ENCODE measurements around the gene SPOCD1.
A peak's percentile ranks its signal among the peaks of the same experiment; 100 is the strongest.

SPOCD1 gene

DNA sequence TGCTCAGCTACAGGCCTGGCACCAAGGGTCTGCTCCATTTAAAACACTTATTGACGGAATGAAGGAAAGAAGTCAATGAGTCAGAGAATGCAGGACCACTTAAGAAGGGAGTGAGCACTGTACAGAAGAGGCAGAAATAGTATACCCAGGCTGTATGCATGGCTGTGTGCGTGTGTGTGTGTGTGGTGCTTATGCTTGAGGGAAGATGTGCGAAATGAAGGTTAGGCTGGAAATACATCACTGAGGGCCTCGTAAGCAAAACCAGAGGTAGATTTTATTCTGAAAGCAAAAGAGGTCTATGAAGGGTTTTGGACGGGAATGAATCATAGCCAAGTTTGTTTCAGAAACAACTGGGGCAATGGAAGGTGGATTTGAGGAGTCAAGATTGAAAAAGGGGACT is 42.0 kb downstream of the SPOCD1 start:
- CTCF ChIA-PET = interaction anchor here (1.7 to 2.6 kb wide), 2 partner anchors 9 to 11 kb away, joined by 4 to 10 read pairs; partner anchors contain the start of gene ADGRB2
- TF ChIP-seq, protein P1, sequence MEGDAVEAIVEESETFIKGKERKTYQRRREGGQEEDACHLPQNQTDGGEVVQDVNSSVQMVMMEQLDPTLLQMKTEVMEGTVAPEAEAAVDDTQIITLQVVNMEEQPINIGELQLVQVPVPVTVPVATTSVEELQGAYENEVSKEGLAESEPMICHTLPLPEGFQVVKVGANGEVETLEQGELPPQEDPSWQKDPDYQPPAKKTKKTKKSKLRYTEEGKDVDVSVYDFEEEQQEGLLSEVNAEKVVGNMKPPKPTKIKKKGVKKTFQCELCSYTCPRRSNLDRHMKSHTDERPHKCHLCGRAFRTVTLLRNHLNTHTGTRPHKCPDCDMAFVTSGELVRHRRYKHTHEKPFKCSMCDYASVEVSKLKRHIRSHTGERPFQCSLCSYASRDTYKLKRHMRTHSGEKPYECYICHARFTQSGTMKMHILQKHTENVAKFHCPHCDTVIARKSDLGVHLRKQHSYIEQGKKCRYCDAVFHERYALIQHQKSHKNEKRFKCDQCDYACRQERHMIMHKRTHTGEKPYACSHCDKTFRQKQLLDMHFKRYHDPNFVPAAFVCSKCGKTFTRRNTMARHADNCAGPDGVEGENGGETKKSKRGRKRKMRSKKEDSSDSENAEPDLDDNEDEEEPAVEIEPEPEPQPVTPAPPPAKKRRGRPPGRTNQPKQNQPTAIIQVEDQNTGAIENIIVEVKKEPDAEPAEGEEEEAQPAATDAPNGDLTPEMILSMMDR (IDR thresholded peaks at IDR 0.05; ENCODE audit: insufficient read depth, low read length, missing control alignments) = no peak
- POLR2A ChIA-PET = no interaction called here

DNA sequence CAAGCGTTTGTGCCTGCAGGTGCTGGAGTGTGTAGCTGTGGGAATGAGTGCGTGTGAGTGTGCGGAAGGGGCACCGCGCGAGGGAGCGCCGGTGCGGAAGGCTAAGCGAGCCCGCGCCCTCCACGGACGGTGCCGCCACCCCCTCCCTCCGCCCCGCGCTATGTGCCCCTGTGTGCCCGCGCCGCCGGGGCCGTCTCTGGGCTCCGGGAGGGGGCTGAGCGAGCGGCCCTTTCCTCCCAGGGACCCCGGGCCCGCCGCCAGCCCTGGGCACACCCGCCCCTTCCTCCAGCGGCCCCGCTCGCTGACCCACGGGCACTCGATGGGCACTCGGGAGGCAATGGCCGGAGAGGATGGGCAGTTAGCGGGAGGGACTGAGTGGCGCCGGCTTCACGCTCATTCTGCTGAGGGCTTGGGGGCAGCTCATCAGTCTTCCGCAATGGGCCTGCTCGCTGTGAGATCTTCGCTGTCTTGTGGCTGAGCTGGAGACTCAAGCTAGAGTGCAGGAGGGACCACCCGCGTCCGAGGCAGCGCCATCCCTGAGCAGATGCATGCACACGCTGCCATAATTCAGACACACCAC is 43.1 kb downstream of the SPOCD1 start:
- DNase-seq (ENCODE audit: low read depth, low spot score) = no peak
- ChIA-PET POLR2A (no interaction called here), CTCF (no interaction called here)
- TF ChIP-seq, protein P1 (IDR thresholded peaks at IDR 0.05; ENCODE audit: insufficient read depth, low read length, missing control alignments) = no peak
- peak overlapping the region; percentile 24 for H3K4me3 ChIP-seq (ENCODE audit: low read depth, low read length)

More for the DNA sequence above, 42.0 kb downstream of the SPOCD1 start:
- H3K4me3 ChIP-seq (ENCODE audit: low read depth, low read length) = no peak overlapping the region
- DNase-seq (ENCODE audit: low read depth, low spot score) = no peak

DNA sequence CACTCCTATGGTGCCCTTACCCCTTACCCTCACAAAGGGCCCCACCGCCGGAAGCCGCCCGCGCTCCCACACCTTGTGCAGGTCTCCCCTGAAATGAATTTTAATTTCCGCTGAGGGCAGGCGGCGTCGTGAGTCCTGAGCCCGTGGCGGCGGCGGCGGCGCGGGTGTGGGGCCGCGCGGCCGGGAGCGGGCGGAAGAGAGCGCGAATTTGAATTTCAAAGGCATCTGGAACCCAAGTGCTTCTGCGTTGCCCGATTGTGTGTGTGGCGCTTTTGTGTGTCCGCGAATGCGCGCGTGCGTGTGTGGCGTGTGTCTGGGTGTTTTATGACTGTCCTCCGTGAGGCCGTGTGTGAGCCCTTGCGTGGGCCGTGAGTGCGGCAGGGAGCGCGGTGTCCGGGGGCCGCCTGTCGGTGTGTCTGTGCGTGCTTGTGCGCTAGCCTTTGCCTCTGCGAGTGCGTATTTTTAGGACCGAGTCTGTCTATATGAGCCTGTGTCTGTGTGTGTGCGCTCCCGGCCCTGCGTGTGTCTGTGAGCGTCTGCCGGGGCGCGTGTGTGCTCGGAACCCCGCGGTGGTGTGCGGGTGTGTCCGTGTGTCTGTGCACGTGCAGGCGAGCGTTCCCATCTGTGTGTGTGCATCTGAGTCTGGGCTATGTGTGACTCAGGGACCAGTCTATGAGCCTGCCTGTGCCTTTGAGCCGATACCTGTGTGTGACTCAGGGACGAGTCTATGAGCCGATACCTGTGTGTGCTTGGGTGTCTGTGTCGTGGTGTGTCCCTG is 43.7 kb downstream of the SPOCD1 start:
- TF ChIP-seq, protein P1 (IDR thresholded peaks at IDR 0.05; ENCODE audit: insufficient read depth, low read length, missing control alignments) = peak; percentile 7
- ChIA-PET CTCF (no interaction called here), POLR2A (no interaction called here)
- DNase-seq (ENCODE audit: low read depth, low spot score) = no peak
- H3K4me3 ChIP-seq (ENCODE audit: low read depth, low read length) = peak overlapping the region; percentile 24

DNA sequence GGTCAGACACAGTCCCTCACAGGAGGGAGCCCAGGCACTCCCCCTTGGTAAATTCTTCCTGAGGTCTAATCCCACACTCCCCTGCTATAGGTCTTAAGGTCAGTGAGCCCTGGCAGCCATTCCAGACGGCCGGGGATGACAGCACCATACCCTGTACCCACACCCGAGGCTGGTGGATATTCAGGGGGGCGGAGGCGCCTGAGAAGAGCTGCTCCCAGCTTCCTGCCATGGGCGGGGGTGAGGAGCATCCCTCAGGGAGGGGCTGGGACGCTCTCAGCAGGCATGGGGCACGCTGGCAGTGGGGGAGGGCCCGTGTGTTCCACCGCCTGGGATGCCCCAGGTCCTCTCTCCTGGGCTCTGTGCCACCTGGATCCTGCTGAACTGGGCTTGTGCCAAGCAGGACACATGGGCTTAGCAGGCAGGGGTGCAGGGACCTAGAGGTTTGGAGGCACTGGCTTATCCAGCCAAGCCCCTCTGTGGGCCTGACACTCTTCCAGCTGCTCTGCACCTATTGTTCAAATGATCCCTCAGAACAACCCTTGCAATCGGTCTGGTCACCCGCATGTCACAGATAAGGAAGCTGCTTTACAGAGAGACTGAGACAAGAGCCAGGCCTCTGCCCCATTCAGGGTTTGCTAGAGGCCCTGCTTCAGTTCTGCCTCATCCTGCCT is 46.0 kb downstream of the SPOCD1 start:
- H3K4me3 ChIP-seq (ENCODE audit: low read depth, low read length) = no peak overlapping the region
- TF ChIP-seq, protein P1 (IDR thresholded peaks at IDR 0.05; ENCODE audit: insufficient read depth, low read length, missing control alignments) = no peak
- DNase-seq (ENCODE audit: low read depth, low spot score) = no peak
- POLR2A ChIA-PET = interaction anchor here (0.6 kb wide), 1 partner anchor 222 kb away, joined by 3 read pairs; no protein-coding TSS in a partner anchor
- CTCF ChIA-PET = interaction anchor here (0.8 to 2.2 kb wide), 4 partner anchors 18 to 105 kb away, joined by 3 to 5 read pairs (median 4); no protein-coding TSS in a partner anchor

DNA sequence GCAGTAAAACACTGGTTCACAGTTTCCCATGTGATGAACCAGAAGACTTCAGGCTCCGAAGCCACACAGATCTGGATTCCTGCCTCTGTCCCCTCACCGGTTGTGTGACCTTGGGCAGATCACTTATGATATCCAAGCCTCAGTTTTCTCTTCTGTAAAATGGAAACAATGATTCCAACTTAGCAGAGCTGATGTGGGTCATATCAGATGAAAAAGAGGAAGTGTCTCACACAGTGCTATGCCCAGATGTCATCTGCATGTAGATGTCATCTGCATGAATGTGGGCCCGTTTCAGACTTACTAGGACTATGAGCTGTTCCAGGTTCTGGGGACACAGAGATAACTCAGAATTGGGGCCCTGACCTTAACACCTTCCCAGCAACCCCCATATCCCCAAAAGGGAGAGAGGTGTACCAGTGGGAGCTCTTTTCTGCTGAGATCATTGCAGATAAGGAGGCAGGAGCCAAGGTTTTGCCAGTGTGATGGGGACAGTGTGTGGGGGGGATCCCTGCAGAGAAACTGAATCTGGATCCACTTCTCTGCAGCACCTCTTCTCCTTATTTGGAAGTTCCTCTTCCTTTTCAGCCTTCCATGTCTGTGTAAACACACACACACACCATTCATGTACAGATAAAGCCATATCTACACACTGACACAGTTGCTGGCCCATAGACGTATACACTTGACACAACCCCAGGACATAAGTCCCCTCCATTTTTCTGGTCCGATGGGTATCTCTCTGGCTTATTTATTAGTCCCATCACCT is 46.7 kb downstream of the SPOCD1 start:
- H3K4me3 ChIP-seq (ENCODE audit: low read depth, low read length) = no peak overlapping the region
- POLR2A ChIA-PET = no interaction called here

More for the DNA sequence above, 46.7 kb downstream of the SPOCD1 start:
- CTCF ChIA-PET = interaction anchor here (0.8 to 2.2 kb wide), 6 partner anchors 10 to 104 kb away, joined by 3 to 5 read pairs (median 4); no protein-coding TSS in a partner anchor
- TF ChIP-seq, protein P1 (IDR thresholded peaks at IDR 0.05; ENCODE audit: insufficient read depth, low read length, missing control alignments) = no peak
- DNase-seq (ENCODE audit: low read depth, low spot score) = no peak
